ENCODE data around the gene TSPAN9. TPM values are rescaled to one million over a fixed set of nuclear protein-coding genes. Genes with fewer than 3 reads are reported as not detected.

TSPAN9 gene
- total RNA-seq, 1 experiment from 2014 or later = 13.2 TPM

DNA sequence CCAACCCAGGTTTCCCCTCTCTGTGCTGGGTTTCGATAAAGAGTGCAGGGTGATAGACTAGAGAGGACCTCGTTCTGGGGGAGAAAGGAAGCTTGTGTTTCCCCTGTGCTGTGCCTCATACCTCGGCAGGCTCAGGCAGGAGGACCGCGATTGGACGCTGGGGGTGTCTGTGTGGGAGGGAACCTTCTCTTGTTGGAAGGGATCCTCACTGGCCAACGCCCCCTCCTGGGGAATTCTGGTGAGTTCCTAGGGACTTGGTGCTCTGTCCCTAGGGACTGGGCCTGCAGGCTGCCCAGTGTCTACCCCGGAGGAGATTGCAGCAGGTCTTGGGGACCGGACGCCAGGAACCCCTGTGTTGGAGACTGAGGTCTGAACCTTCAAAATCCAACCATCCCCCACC lies 256.4 kb downstream of the TSPAN9 start:
- ATAC-seq = peak; percentile 60
- intact Hi-C loops (cut with micrococcal nuclease) = no loop called here
- Histone ChIP-seq H3K36me3 (ENCODE audit: control insufficient read depth in 1 of 2, insufficient read depth in 2 of 2, low read length in 2 of 2) (no peaks in the 10 kb centered on the region), H3K4me1 (ENCODE audit: control insufficient read depth in 1 of 2, insufficient read depth in 2 of 2, low read length in 2 of 2) (peaks cover 32 to 49% of the 10 kb centered on the region in 2 experiments), H4K20me1 (ENCODE audit: insufficient read depth) (no peaks in the 10 kb centered on the region), H2AFZ (ENCODE audit: low read depth, low read length, poor library complexity, severe bottlenecking) (no peak overlapping the region), H3K4me3 (replicated peaks in 1 of 2; ENCODE audit: low read depth in 1 of 2, low read length in 2 of 2) (no peak overlapping the region), H3K4me2 (ENCODE audit: low read length) (0 out of 2 replicates have a peak overlapping the region, but pooled peaks have one; percentile 10), H3K79me2 (ENCODE audit: insufficient read depth, low read length) (no peaks in the 10 kb centered on the region), H3K27me3 (ENCODE audit: insufficient read depth, low read length) (no peaks in the 10 kb centered on the region), H3K9me3 (ENCODE audit: control insufficient read depth in 1 of 2, insufficient read depth in 1 of 2, low read depth in 1 of 2, low read length in 2 of 2) (no peaks in the 10 kb centered on the region), H3K9me2 (ENCODE audit: insufficient read depth) (no peaks in the 10 kb centered on the region), H3K27ac (ENCODE audit: low read depth, low read length) (no peak overlapping the region), H3K9ac (ENCODE audit: low read length) (no peak overlapping the region)
- ChIA-PET CTCF (interaction anchor here (1.0 to 4.2 kb wide), 2 partner anchors 12 to 33 kb away, joined by 3 to 21 read pairs; no protein-coding TSS in a partner anchor), RAD21 (ENCODE audit: low non-redundant PET in 1 of 2, low total read pairs in 2 of 2, uncharacterized antibody in 2 of 2, unreplicated experiment in 2 of 2) (no interaction called here), POLR2A (no interaction called here)
- no TSS peak for BruUV-seq (replicated peaks)
- peak; percentile 38 for DNase-seq (ENCODE audit: low read depth, low spot score)
- TF ChIP-seq YY1 (IDR thresholded peaks at IDR 0.05; ENCODE audit: extremely low read depth, insufficient replicate concordance, low read depth, low read length) = no peak
- TF ChIP-seq EGR1 (IDR thresholded peaks at IDR 0.05; ENCODE audit: low read depth) = no peak
- 0 out of 2 replicates have a peak, but pooled peaks have one; percentile 12 for TF ChIP-seq RAD21 (IDR thresholded peaks at IDR 0.05; ENCODE audit: low read depth)
- no peak for TF ChIP-seq TCF7L2 (IDR thresholded peaks at IDR 0.05; ENCODE audit: borderline replicate concordance, extremely low read depth, insufficient read depth, insufficient read length)
- TF ChIP-seq, protein P1, sequence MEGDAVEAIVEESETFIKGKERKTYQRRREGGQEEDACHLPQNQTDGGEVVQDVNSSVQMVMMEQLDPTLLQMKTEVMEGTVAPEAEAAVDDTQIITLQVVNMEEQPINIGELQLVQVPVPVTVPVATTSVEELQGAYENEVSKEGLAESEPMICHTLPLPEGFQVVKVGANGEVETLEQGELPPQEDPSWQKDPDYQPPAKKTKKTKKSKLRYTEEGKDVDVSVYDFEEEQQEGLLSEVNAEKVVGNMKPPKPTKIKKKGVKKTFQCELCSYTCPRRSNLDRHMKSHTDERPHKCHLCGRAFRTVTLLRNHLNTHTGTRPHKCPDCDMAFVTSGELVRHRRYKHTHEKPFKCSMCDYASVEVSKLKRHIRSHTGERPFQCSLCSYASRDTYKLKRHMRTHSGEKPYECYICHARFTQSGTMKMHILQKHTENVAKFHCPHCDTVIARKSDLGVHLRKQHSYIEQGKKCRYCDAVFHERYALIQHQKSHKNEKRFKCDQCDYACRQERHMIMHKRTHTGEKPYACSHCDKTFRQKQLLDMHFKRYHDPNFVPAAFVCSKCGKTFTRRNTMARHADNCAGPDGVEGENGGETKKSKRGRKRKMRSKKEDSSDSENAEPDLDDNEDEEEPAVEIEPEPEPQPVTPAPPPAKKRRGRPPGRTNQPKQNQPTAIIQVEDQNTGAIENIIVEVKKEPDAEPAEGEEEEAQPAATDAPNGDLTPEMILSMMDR (IDR thresholded peaks at IDR 0.05 in 2 of 3, conservative IDR thresholded peaks at IDR 0.05 in 1 of 3; ENCODE audit: borderline replicate concordance in 1 of 3, insufficient read depth in 1 of 3, low read depth in 2 of 3, low read length in 2 of 3) = peak in 2 of 3 experiments; percentile 14 to 28; a peak in 2 of 6 replicates

DNA sequence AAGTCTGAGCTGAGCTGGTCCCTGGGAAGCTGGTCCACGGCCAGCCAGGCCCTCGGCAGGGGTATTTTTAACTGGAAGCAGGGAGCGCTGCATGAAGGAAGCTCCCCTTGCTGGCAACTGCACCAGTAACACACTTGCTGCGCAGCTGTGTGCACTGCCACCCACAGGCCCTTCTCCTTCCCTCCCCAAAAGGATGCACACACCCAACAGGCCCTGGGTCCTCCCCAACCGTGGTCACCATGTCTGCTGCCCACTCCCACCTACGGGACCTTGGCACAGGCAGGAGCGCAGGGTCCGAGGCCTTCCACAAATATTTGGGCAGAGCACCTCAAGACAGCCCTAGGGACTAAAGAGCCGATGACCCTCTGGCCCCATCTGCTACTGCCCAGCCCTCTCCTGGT lies 256.8 kb downstream of the TSPAN9 start:
- no peak overlapping the region for H3K4me2 ChIP-seq (ENCODE audit: low read length)
- H3K27me3 ChIP-seq (ENCODE audit: insufficient read depth, low read length) = no peaks in the 10 kb centered on the region
- H3K4me1 ChIP-seq (ENCODE audit: control insufficient read depth in 1 of 2, insufficient read depth in 2 of 2, low read length in 2 of 2) = peaks cover 33 to 52% of the 10 kb centered on the region in 2 experiments
- H3K9ac ChIP-seq (ENCODE audit: low read length) = no peak overlapping the region
- intact Hi-C loops (cut with micrococcal nuclease) = no loop called here
- BruUV-seq (replicated peaks) = no TSS peak
- ATAC-seq = no peak
- H3K79me2 ChIP-seq (ENCODE audit: insufficient read depth, low read length) = no peaks in the 10 kb centered on the region
- no peak for DNase-seq (ENCODE audit: low read depth, low spot score)
- H3K4me3 ChIP-seq (replicated peaks in 1 of 2; ENCODE audit: low read depth in 1 of 2, low read length in 2 of 2) = no peak overlapping the region
- no peaks in the 10 kb centered on the region for H3K9me2 ChIP-seq (ENCODE audit: insufficient read depth)
- CTCF ChIA-PET = interaction anchor here (4.2 kb wide), 1 partner anchor 34 kb away, joined by 21 read pairs; no protein-coding TSS in a partner anchor
- no peaks in the 10 kb centered on the region for H3K9me3 ChIP-seq (ENCODE audit: control insufficient read depth in 1 of 2, insufficient read depth in 1 of 2, low read depth in 1 of 2, low read length in 2 of 2)
- no peak overlapping the region for H3K27ac ChIP-seq (ENCODE audit: low read depth, low read length)
- no peak overlapping the region for H2AFZ ChIP-seq (ENCODE audit: low read depth, low read length, poor library complexity, severe bottlenecking)
- H3K36me3 ChIP-seq (ENCODE audit: control insufficient read depth in 1 of 2, insufficient read depth in 2 of 2, low read length in 2 of 2) = no peaks in the 10 kb centered on the region
- H4K20me1 ChIP-seq (ENCODE audit: insufficient read depth) = no peaks in the 10 kb centered on the region
- RAD21 ChIA-PET (ENCODE audit: low non-redundant PET in 1 of 2, low total read pairs in 2 of 2, uncharacterized antibody in 2 of 2, unreplicated experiment in 2 of 2) = no interaction called here
- POLR2A ChIA-PET = no interaction called here
- no peak for TF ChIP-seq POLR2AphosphoS5 (IDR thresholded peaks at IDR 0.05; ENCODE audit: low read depth, low read length)
- no peak for TF ChIP-seq EGR1 (IDR thresholded peaks at IDR 0.05; ENCODE audit: low read depth)
- no peak for TF ChIP-seq TCF7L2 (IDR thresholded peaks at IDR 0.05; ENCODE audit: borderline replicate concordance, extremely low read depth, insufficient read depth, insufficient read length)
- no peak for TF ChIP-seq CBX3 (IDR thresholded peaks at IDR 0.05; ENCODE audit: low read depth)
- no peak for TF ChIP-seq YY1 (IDR thresholded peaks at IDR 0.05; ENCODE audit: extremely low read depth, insufficient replicate concordance, low read depth, low read length)
- no peak for TF ChIP-seq CEBPB (IDR thresholded peaks at IDR 0.05; ENCODE audit: low read depth)
- TF ChIP-seq JUND (IDR thresholded peaks at IDR 0.05) = no peak
- TF ChIP-seq, protein P2, sequence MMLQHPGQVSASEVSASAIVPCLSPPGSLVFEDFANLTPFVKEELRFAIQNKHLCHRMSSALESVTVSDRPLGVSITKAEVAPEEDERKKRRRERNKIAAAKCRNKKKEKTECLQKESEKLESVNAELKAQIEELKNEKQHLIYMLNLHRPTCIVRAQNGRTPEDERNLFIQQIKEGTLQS (IDR thresholded peaks at IDR 0.05) = no peak
- TF ChIP-seq ZNF274 (IDR thresholded peaks at IDR 0.05; ENCODE audit: low read depth, low read length) = no peak
- no peak for TF ChIP-seq SRF (IDR thresholded peaks at IDR 0.05; ENCODE audit: low read depth)
- no peak for TF ChIP-seq FOSL1 (IDR thresholded peaks at IDR 0.05; ENCODE audit: low read depth)
- TF ChIP-seq, protein P3, sequence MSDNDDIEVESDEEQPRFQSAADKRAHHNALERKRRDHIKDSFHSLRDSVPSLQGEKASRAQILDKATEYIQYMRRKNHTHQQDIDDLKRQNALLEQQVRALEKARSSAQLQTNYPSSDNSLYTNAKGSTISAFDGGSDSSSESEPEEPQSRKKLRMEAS (IDR thresholded peaks at IDR 0.05) = no peak
- TF ChIP-seq, protein P1 (IDR thresholded peaks at IDR 0.05 in 2 of 3, conservative IDR thresholded peaks at IDR 0.05 in 1 of 3; ENCODE audit: borderline replicate concordance in 1 of 3, insufficient read depth in 1 of 3, low read depth in 2 of 3, low read length in 2 of 3) = no peak

Data from HCT116 (cell line).